ENCODE measurements around the gene TFF1.

Gene TFF1

GRCh38 chr21:42358937-42359336, 7.4 kb downstream of the TFF1 start:
- no peak for DNase-seq

- no peak for DNase-seq
These were observed 8.1 kb downstream of the TFF1 start for GRCh38 chr21:42358261-42358660.

DNA sequence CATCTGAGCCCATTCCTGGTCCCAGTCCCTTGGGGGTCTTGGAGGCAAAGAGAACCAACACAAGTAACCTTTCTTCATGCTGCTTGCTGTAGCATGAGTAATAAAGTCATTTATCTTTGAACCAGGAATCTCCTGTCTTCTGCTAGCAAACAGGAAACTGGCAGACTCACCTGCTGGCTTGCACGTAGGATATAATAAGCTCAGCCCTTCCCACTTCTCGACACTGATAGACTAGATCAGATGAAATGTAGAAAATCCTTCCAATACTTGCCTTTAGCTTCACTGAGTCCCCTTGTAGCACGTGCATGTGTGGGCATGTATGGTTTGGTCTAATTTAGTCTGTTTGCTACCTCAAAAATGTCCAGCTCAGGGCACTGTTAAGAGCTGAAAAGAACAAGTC, 9.0 kb downstream of the TFF1 start:
- DNase-seq, result no peak

GRCh38 chr21:42356650-42357049, 9.7 kb downstream of the TFF1 start:
- DNase-seq, result no peak

DNA sequence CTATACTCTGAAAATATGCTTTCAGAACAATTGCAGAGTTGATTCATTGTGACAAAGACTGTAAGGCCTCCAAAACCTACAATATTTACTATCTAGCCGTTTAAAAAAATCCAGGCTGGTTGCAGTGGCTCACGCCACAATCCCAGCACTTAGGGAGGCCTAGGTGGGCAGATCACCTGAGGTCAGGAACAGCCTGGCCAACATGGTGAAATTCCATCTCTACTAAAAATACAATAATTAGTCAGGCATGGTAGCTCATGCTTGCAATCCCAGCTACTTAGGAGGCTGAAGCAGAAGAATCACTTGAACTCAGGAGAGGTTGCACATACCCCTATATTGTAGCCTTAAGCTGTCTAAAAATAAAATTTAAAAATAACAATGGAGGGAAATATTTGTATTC, 10.3 kb downstream of the TFF1 start:
- DNase-seq, result no peak

DNA sequence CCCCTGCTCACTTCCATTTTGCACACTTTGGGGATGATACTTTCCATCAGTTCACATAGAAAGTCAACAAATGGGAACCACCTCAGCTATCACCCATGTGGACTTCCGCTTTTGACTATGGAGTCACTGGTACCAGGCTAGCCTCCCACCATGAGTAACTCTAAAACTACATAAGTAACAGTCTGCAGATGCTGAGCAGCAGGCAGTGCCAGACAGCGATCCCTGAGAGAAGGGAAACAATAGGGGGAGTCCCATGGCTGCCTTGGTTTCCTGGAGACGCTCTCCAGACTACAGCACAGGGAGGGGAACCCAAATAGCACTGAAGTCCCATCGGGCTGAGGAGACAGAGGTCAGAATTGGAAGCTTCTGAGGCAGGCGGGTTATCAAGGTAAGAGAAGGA, 12.7 kb downstream of the TFF1 start:
- DNase-seq, result no peak

- DNase-seq, result no peak
These were observed 13.8 kb downstream of the TFF1 start for GRCh38 chr21:42352441-42353095.

GRCh38 chr21:42351626-42352440, 14.5 kb downstream of the TFF1 start:
- no peak for DNase-seq

GRCh38 chr21:42350927-42351426, 15.4 kb downstream of the TFF1 start, which contains the start of gene TFF2:
TFF2 (minus strand) TSS chr21:42350994; CDS start chr21:42350957, 37 bp downstream.
- no peak for DNase-seq

- DNase-seq, result no peak
These were observed 15.9 kb downstream of the TFF1 start for GRCh38 chr21:42350318-42350910.

DNA sequence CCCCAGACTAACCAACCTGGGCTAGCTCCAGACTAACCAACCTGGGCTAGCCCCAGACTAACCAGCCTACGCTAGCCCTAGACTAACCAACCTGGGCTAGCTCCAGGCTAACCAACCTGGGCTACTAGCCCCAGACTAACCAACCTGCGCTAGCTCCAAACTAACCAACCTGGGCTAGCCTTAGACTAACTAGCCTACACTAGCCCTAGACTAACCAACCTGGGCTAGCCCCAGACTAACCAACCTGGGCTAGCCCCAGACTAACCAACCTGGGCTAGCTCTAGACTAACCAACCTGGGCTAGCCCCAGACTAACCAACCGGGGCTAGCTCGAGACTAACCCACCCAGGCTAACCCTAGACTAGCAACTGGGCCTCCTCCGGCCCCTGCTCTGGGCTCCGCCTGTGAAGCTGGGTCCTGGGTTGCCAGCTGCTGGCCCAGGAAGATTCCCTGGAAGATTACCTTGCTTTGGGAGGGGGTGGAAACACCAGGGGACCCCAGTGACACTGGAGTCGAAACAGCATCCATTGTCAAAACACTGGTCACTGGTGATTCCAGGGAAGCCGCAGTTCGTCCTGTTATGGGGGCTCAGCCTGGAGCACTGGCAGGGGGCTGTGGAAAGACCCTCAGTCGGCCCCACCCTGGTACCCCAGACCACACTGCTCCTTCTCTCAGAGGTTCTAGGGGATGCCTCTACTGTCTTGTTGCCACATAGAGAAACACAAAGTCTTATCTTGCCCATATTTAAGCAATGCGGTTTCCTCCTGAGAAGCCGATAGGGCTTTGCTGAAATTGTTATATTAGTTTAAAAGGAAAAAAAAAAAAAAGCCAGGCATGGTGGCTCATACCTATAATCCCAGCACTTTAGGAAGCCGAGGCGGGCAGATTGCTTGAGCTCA, 16.7 kb downstream of the TFF1 start:
- DNase-seq, result no peak

DNA sequence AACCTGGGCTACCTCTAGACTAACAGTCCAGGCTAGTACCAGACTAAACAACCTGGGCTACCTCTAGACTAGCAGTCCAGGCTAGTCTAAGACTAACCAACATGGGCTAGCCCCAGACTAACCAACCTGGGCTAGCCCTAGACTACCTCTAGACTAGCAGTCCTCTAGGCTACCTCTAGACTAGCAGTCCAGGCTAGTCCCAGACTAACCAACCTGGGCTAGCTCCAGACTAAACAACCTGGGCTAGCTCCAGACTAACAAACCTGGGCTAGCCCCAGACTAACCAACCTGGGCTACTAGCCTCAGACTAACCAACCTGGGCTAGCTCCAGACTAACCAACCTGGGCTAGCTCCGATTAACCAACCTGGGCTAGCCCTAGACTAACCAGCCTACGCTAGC, 17.6 kb downstream of the TFF1 start:
- no peak for DNase-seq

- no peak for DNase-seq
These were observed 18.6 kb downstream of the TFF1 start for GRCh38 chr21:42347601-42348327.

GRCh38 chr21:42346866-42347600, 19.3 kb downstream of the TFF1 start:
- no peak for DNase-seq

DNA sequence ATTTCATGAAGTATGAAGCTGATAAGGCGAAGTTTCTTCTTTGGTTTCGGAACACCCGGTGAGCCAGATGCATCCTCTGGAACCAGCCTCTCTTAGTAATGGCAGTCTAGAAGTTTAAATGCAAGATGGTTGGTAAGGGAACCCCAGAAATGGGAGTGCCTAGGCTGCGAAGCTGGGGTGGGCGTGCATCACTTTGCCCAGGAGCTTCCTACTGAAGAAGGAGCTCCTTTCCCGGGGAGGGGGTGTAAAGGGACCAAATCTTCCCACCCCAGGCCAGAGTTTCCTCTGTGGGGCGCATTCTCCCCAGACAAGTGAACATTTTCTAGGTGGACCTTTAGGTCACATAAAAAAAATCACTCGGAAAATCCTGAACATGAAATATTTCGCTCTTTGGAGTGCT, 19.9 kb downstream of the TFF1 start:
- DNase-seq, result no peak

DNA sequence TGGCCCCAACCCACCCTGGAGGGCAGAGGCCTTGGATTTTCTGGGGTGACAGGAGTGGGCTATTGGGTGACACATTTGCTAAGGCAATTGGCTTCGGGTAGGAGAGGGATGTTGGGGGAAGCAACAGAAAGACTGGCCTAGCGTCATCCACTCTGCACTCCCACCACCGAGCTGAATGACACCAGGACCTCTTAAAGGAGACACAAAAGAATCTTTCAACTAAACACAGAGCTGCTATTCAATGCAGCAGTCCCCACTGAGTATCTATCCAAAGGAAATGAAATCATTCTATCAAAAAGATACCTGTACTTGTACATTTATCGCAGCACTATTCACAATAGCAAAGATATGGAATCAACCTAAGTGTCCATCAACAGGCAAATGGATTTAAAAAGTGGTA, 21.7 kb downstream of the TFF1 start:
- no peak for DNase-seq

GRCh38 chr21:42343963-42344510, 22.3 kb downstream of the TFF1 start:
- DNase-seq, result no peak

DNA sequence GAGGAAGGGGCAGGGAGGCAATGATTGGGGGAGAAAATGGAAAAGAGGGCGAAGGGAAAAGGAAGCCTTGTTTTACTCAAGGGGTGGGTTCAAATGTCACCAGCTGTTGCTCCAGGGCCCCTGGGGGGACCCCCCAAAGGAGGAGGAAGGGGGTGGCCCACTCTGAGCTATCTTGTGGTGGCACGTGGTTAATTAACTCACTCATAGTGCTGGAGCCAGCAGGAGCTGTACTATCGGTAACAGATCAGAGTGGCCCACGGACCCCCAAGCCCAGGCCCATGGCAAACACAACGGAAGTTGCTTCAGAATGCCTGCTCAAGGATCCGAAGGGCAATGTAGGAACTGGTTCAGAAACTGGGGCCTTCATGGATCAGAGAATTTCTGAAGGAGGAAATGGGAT, 22.8 kb downstream of the TFF1 start:
- no peak for DNase-seq

GRCh38 chr21:42343101-42343500, 23.2 kb downstream of the TFF1 start:
- DNase-seq, result no peak

DNA sequence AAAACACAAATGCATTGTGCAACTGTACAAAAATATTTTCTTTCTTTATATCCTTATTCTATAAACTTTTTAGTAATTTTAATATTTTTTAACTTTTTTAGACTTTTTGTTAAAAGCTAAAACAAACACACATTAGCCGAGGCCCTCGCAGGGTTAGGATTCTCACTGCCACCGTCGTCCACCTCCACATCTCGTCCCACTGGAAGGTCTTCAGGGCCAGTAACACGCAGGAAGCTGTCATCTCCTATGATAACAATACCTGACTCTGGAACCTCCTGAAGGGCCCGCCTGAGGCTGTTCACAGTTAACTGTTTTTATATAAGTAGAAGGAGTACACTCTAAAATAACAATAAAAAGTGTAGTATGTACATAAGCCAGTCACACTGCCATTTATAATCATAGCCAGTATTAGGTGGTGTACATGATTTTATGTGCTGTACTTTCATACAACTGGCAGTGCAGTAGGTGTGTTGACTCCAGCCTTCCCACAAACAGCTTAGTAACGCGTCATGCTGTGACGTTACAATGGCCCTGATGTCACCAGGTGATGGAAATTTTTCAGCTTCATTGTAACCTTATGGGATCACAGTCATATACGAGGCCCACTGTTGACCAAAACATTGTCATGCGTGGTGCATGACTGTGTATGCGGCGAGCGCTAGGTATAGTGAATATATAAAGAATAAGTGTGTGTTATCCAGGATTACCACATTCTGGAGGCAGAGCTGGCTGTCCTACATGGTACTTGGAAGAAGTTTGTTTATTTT, 24.4 kb downstream of the TFF1 start:
- no peak for DNase-seq

Data from NCI-H1694 treated with DMSO at 0.1 percent for 48 hours (cell line).